Vagina (tissue), 2 donors: ENCODE results near the gene ZNF559. TPM values are rescaled to one million over a fixed set of nuclear protein-coding genes. Genes with fewer than 3 reads are reported as not detected.
A peak's percentile ranks its signal among the peaks of the same experiment; 100 is the strongest.
"Not testable (repeated sequence)": the region's sequence is repeated elsewhere in the genome, so short reads cannot be mapped to it uniquely, and the experiment has no call there.

Experiments used
- DNase-seq, 2 donors: peaks; one replicate each; pipeline ENCODE4 v3.0.0-alpha.2; 2017; ENCODE audit errors: extremely low spot score in 2 of 2
- H3K27ac ChIP-seq: fragments of 200-600 bp; sonication (generic); one replicate; pipeline ENCODE4 v1.5.1; 2019
- H3K27me3 ChIP-seq: fragments of 200-600 bp; sonication (generic); one replicate; pipeline ENCODE4 v1.5.1; 2019
- H3K36me3 ChIP-seq, 2 donors: fragments of 200-600 bp; sonication (generic); one replicate each; pipeline ENCODE4 v1.5.1; 2017 to 2019
- H3K4me1 ChIP-seq: fragments of 200-600 bp; sonication (generic); one replicate; pipeline ENCODE4 v1.5.1; 2019
- H3K4me3 ChIP-seq, 2 donors: fragments of 200-600 bp; sonication (generic); 1 replicate in 1 of 2; 2 replicates in 1 of 2; pipeline ENCODE4 v1.5.1; 2016 to 2019
- H3K9me3 ChIP-seq: fragments of 200-600 bp; sonication (generic); one replicate; pipeline ENCODE4 v1.5.1; 2019
- CTCF ChIP-seq, 3 experiments: fragments of 450-650 bp in 2 of 3; fragments of 200-600 bp in 1 of 3; sonication (generic) in 1 of 3; IDR thresholded peaks; one replicate each; pipeline ENCODE4 v1.5.1; 2017 to 2019; ENCODE audit warnings: antibody characterized with exemption in 3 of 3, mild to moderate bottlenecking in 2 of 3, moderate library complexity in 2 of 3
- POLR2A ChIP-seq, 2 donors: fragments of 450-650 bp; IDR thresholded peaks; one replicate each; pipeline ENCODE4 v1.6.1; 2017; ENCODE audit warnings: antibody characterized with exemption in 2 of 2, mild to moderate bottlenecking in 2 of 2, moderate library complexity in 2 of 2
- POLR2AphosphoS5 ChIP-seq, 2 donors: sonication (generic); formaldehyde crosslinking; IDR thresholded peaks; one replicate each; pipeline ENCODE4 v1.9.0; 2017; ENCODE audit warnings: antibody characterized with exemption in 2 of 2, mild to moderate bottlenecking in 2 of 2, low read depth in 1 of 2; ENCODE audit not compliant: insufficient read depth in 1 of 2
- intact Hi-C: fragments of 100-400 bp; cut with DNase I; formaldehyde crosslinking; loops from one replicate; pipeline ENCODE4 v1.15.1; 2023
- total RNA-seq: library from RNA; depleted of rRNA; stranded (reverse); fragments of >200 nt; gene quantifications from one replicate; pipeline ENCODE4 v1.2.3, GENCODE V29; 2016

ZNF559 gene
- total RNA-seq, 1 donor from 2014 or later = 23.1 TPM

GRCh38 chr19:9313756-9314155, 10.2 kb upstream of the ZNF559 start:
- Histone ChIP-seq H3K27ac (no peak overlapping the region), H3K4me3 (no peak overlapping the region), H3K9me3 (no peaks in the 10 kb centered on the region), H3K4me1 (peaks cover 1% of the 10 kb centered on the region), H3K36me3 (no peaks in the 10 kb centered on the region), H3K27me3 (no peaks in the 10 kb centered on the region)
- TF ChIP-seq CTCF (IDR thresholded peaks at IDR 0.05) = no peak
- no peak for TF ChIP-seq POLR2AphosphoS5 (IDR thresholded peaks at IDR 0.05; ENCODE audit: insufficient read depth in 1 of 2, low read depth in 1 of 2)
- no peak for TF ChIP-seq POLR2A (IDR thresholded peaks at IDR 0.05)
- no peak for DNase-seq
- intact Hi-C loops = no loop called here

- H3K4me3 ChIP-seq = no peak overlapping the region
- peaks cover 0 to 6% of the 10 kb centered on the region in 2 donors for H3K36me3 ChIP-seq
- TF ChIP-seq CTCF (IDR thresholded peaks at IDR 0.05) = no peak
- TF ChIP-seq POLR2AphosphoS5 (IDR thresholded peaks at IDR 0.05; ENCODE audit: insufficient read depth in 1 of 2, low read depth in 1 of 2) = no peak
- TF ChIP-seq POLR2A (IDR thresholded peaks at IDR 0.05) = no peak
- no peak overlapping the region for H3K27ac ChIP-seq
- H3K9me3 ChIP-seq = no peaks in the 10 kb centered on the region
- H3K4me1 ChIP-seq = peaks cover 15% of the 10 kb centered on the region
- H3K27me3 ChIP-seq = no peaks in the 10 kb centered on the region
- no peak for DNase-seq
- intact Hi-C loops = no loop called here
These were observed 2.6 kb upstream of the ZNF559 start for GRCh38 chr19:9321338-9321737.

GRCh38 chr19:9321756-9322155, 2.2 kb upstream of the ZNF559 start:
- DNase-seq, H3K27me3 ChIP-seq, H3K27ac ChIP-seq, intact Hi-C loops, H3K4me3 ChIP-seq, H3K9me3 ChIP-seq: not testable (repeated sequence)
- Histone ChIP-seq H3K36me3 (peaks cover 0 to 11% of the 10 kb centered on the region in 2 donors), H3K4me1 (peaks cover 15% of the 10 kb centered on the region)

DNA sequence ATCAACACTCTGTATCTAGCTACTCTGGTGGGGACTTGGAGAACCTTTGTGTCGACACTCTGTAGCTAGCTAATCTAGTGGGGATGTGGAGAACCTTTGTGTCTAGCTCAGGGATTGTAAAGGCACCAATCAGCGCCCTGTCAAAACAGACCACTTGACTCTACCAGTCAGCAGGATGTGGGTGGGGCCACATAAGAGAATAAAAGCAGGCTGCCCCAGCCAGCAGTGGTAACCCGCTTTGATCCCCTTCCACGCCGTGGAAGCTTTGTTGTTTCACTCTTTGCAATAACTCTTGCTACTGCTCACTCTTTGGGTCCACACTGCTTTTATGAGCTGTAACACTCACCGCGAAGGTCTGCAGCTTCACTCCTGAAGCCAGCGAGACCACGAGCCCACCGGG, 1.8 kb upstream of the ZNF559 start:
- intact Hi-C loops, DNase-seq, H3K4me3 ChIP-seq, H3K9me3 ChIP-seq, H3K27me3 ChIP-seq, H3K27ac ChIP-seq: not testable (repeated sequence)
- H3K4me1 ChIP-seq = peaks cover 15% of the 10 kb centered on the region
- H3K36me3 ChIP-seq = peaks cover 0 to 14% of the 10 kb centered on the region in 2 donors

- peaks cover 15% of the 10 kb centered on the region for H3K4me1 ChIP-seq
- H3K4me3 ChIP-seq = peak overlapping the region; percentile 85 to 90
- H3K27me3 ChIP-seq = no peaks in the 10 kb centered on the region
- H3K9me3 ChIP-seq = peaks cover 3% of the 10 kb centered on the region
- TF ChIP-seq POLR2AphosphoS5 (IDR thresholded peaks at IDR 0.05; ENCODE audit: insufficient read depth in 1 of 2, low read depth in 1 of 2) (no peak), CTCF (IDR thresholded peaks at IDR 0.05) (no peak), POLR2A (IDR thresholded peaks at IDR 0.05) (no peak)
- H3K27ac ChIP-seq = peak overlapping the region; percentile 75
- DNase-seq = no peak
- intact Hi-C loops = no loop called here
- peaks cover 0 to 25% of the 10 kb centered on the region in 2 donors for H3K36me3 ChIP-seq
These were observed 441 bp upstream of the ZNF559 start for GRCh38 chr19:9323557-9323918.

GRCh38 chr19:9324584-9324962, 594 bp downstream of the ZNF559 start:
- Histone ChIP-seq H3K4me1 (peaks cover 15% of the 10 kb centered on the region), H3K36me3 (peaks cover 0 to 28% of the 10 kb centered on the region in 2 donors), H3K4me3 (peak overlapping the region; percentile 85 to 90), H3K27ac (peak overlapping the region; percentile 75), H3K9me3 (peaks cover 5% of the 10 kb centered on the region), H3K27me3 (no peaks in the 10 kb centered on the region)
- no peak for TF ChIP-seq POLR2A (IDR thresholded peaks at IDR 0.05)
- TF ChIP-seq CTCF (IDR thresholded peaks at IDR 0.05) = no peak
- TF ChIP-seq POLR2AphosphoS5 (IDR thresholded peaks at IDR 0.05; ENCODE audit: insufficient read depth in 1 of 2, low read depth in 1 of 2) = no peak
- DNase-seq = no peak
- intact Hi-C loops = no loop called here
